CD14-positive monocyte (primary cell): ENCODE measurements around the gene METTL24. TPM values are rescaled to one million over a fixed set of nuclear protein-coding genes. Genes with fewer than 3 reads are reported as not detected.

ENCODE experiments used
- DNase-seq, 3 donors: peaks; one replicate each; pipeline ENCODE4 v3.0.0-alpha.2; 2011 to 2022
- H2AFZ ChIP-seq: 2 replicates; pipeline ENCODE4 v1.6.0; 2012; ENCODE audit warnings: mild to moderate bottlenecking, low read depth, low read length, inconsistent platforms; ENCODE audit not compliant: insufficient read depth, poor library complexity, severe bottlenecking
- H3K27ac ChIP-seq, 2 donors: 1 replicate in 1 of 2; 2 replicates in 1 of 2; pipeline ENCODE4 v1.5.1; 2012 to 2013; ENCODE audit warnings: low read length in 2 of 2, control low read depth in 1 of 2, inconsistent platforms in 1 of 2, low read depth in 1 of 2, mild to moderate bottlenecking in 1 of 2
- H3K27me3 ChIP-seq, 2 donors: one replicate each; pipeline versions ENCODE4 v1.6.0 to v1.6.1; 2011 to 2013; ENCODE audit warnings: low read length in 2 of 2; ENCODE audit not compliant: control insufficient read depth in 2 of 2, insufficient read depth in 2 of 2
- H3K36me3 ChIP-seq, 2 donors: replicated peaks in 1 of 2; 1 replicate in 1 of 2; 2 replicates in 1 of 2; pipeline versions ENCODE4 v1.5.1 to v1.6.1; 2012 to 2013; ENCODE audit warnings: low read length in 2 of 2, control low read depth in 1 of 2, inconsistent platforms in 1 of 2, mild to moderate bottlenecking in 1 of 2; ENCODE audit not compliant: insufficient read depth in 2 of 2, control insufficient read depth in 1 of 2
- H3K4me1 ChIP-seq, 2 donors: 1 replicate in 1 of 2; 2 replicates in 1 of 2; pipeline versions ENCODE4 v1.5.1 to v1.6.1; 2012 to 2013; ENCODE audit warnings: low read length in 2 of 2, control low read depth in 1 of 2, inconsistent platforms in 1 of 2, mild to moderate bottlenecking in 1 of 2, moderate library complexity in 1 of 2; ENCODE audit not compliant: insufficient read depth in 2 of 2, control insufficient read depth in 1 of 2
- H3K4me2 ChIP-seq: replicated peaks from 2 replicates; pipeline ENCODE3; 2012; ENCODE audit warnings: low read length, moderate library complexity, mild to moderate bottlenecking; ENCODE audit not compliant: poor library complexity, severe bottlenecking; ENCODE audit errors: extremely low read depth
- H3K4me3 ChIP-seq, 3 experiments: fragments of 200-600 bp in 1 of 3; sonication (generic) in 1 of 3; replicated peaks in 1 of 3; 1 replicate in 2 of 3; 2 replicates in 1 of 3; pipeline ENCODE4 v1.5.1; 2011 to 2013; ENCODE audit warnings: low read length in 3 of 3, mild to moderate bottlenecking in 3 of 3, control low read depth in 2 of 3, low read depth in 2 of 3, inconsistent platforms in 1 of 3, moderate library complexity in 1 of 3
- H3K79me2 ChIP-seq: 2 replicates; pipeline ENCODE4 v1.6.0; 2012; ENCODE audit warnings: mild to moderate bottlenecking, control low read depth, inconsistent platforms, low read length, moderate library complexity; ENCODE audit not compliant: insufficient read depth
- H3K9ac ChIP-seq: 2 replicates; pipeline ENCODE4 v1.6.0; 2017; ENCODE audit warnings: low read length, mild to moderate bottlenecking; ENCODE audit not compliant: insufficient read depth, poor library complexity, severe bottlenecking
- H3K9me3 ChIP-seq, 2 donors: replicated peaks in 1 of 2; 1 replicate in 1 of 2; 2 replicates in 1 of 2; pipeline versions ENCODE4 v1.5.1 to v1.6.1; 2012 to 2013; ENCODE audit warnings: low read length in 2 of 2, control low read depth in 1 of 2; ENCODE audit not compliant: control insufficient read depth in 1 of 2, insufficient read depth in 1 of 2
- H4K20me1 ChIP-seq: 2 replicates; pipeline ENCODE4 v1.6.0; 2012; ENCODE audit warnings: mild to moderate bottlenecking, low read length, control low read depth, moderate library complexity; ENCODE audit not compliant: insufficient read depth
- H3K27ac Mint-ChIP-seq, 7 donors: one replicate each; pipeline ENCODE4 v1.8.0; 2020; ENCODE audit warnings: mild to moderate bottlenecking in 7 of 7, mixed read lengths in 7 of 7, moderate library complexity in 6 of 7, inconsistent platforms in 2 of 7
- H3K27me3 Mint-ChIP-seq, 3 donors: one replicate each; pipeline ENCODE4 v1.8.0; 2021 to 2022; ENCODE audit warnings: low read depth in 3 of 3, mild to moderate bottlenecking in 3 of 3, mixed read lengths in 3 of 3, moderate library complexity in 3 of 3, inconsistent platforms in 1 of 3
- H3K36me3 Mint-ChIP-seq, 2 donors: one replicate each; pipeline ENCODE4 v1.8.0; 2020; ENCODE audit warnings: mixed read lengths in 2 of 2, inconsistent platforms in 1 of 2, mild to moderate bottlenecking in 1 of 2
- H3K4me1 Mint-ChIP-seq: one replicate; pipeline ENCODE4 v1.8.0; 2020; ENCODE audit warnings: mild to moderate bottlenecking, mixed read lengths
- H3K4me3 Mint-ChIP-seq, 2 donors: one replicate each; pipeline ENCODE4 v1.8.0; 2020; ENCODE audit warnings: mild to moderate bottlenecking in 2 of 2, mixed read lengths in 2 of 2, moderate library complexity in 1 of 2
- H3K9me3 Mint-ChIP-seq, 7 donors: one replicate each; pipeline ENCODE4 v1.8.0; 2020 to 2022; ENCODE audit warnings: mixed read lengths in 7 of 7, mild to moderate bottlenecking in 6 of 7, moderate library complexity in 6 of 7, inconsistent platforms in 2 of 7
- CTCF ChIP-seq: fragments of 200-600 bp; IDR thresholded peaks from one replicate; pipeline ENCODE4 v1.8.0; 2022; ENCODE audit warnings: antibody characterized with exemption, mild to moderate bottlenecking
- WGBS: methylation state at CpG from one replicate; pipeline ENCODE4 v1.1.5; 2013; ENCODE audit warnings: missing lambda C conversion rate; ENCODE audit not compliant: insufficient coverage; 5-methylcytosine and 5-hydroxymethylcytosine counted together
- intact Hi-C, 2 donors: fragments of 100-400 bp; cut with micrococcal nuclease; formaldehyde crosslinking; loops; one replicate each; pipeline versions ENCODE4 v1.15.0 to v1.15.1; 2023
- polyA plus RNA-seq, 3 donors: library from polyadenylated mRNA; depleted of rRNA in 1 of 3; unstranded in 2 of 3; stranded (reverse) in 1 of 3; fragments of 300-500 nt in 2 of 3; fragments of >200 nt in 1 of 3; fragmentation: Illumina TruSeq in 2 of 3; gene quantifications; 1 replicate in 2 of 3; 2 replicates in 1 of 3; pipeline ENCODE4 v1.2.3, GENCODE V29; 2012 to 2021

Gene METTL24
- polyA plus RNA-seq, 3 donors, result not detected

GRCh38 chr6:110352563-110353262 is 5.4 kb downstream of the METTL24 start:
- H3K4me3 Mint-ChIP-seq, result no peak overlapping the region
- H2AFZ ChIP-seq, result no peak overlapping the region
- peaks cover 0 to 3% of the 10 kb centered on the region in 2 donors for H3K36me3 Mint-ChIP-seq
- no peak overlapping the region for H3K9ac ChIP-seq
- H4K20me1 ChIP-seq, result no peaks in the 10 kb centered on the region
- H3K36me3 ChIP-seq, result no peaks in the 10 kb centered on the region
- H3K4me1 Mint-ChIP-seq, result peaks cover 12% of the 10 kb centered on the region
- intact Hi-C loops, result no loop called here
- no peak for DNase-seq
- no peak overlapping the region for H3K4me2 ChIP-seq
- peaks cover 17 to 22% (median 18%) of the 10 kb centered on the region in 3 donors for H3K27me3 Mint-ChIP-seq
- peaks cover 0 to 6% of the 10 kb centered on the region in 2 donors for H3K9me3 ChIP-seq
- H3K4me3 ChIP-seq, result no peak overlapping the region
- WGBS, result 91% methylated on average over 5 of the region's 7 CpGs
- H3K9me3 Mint-ChIP-seq, result peaks cover 0 to 6% (median 3%) of the 10 kb centered on the region in 7 donors
- peaks cover 14 to 21% of the 10 kb centered on the region in 2 donors for H3K27me3 ChIP-seq
- H3K27ac ChIP-seq, result no peak overlapping the region
- TF ChIP-seq CTCF, result no peak
- H3K4me1 ChIP-seq, result peaks cover 3 to 6% of the 10 kb centered on the region in 2 donors
- H3K27ac Mint-ChIP-seq, result no peak overlapping the region
- H3K79me2 ChIP-seq, result no peaks in the 10 kb centered on the region

GRCh38 chr6:110351986-110352385 is 6.2 kb downstream of the METTL24 start:
- no peaks in the 10 kb centered on the region for H3K4me1 ChIP-seq
- H3K4me2 ChIP-seq, result no peak overlapping the region
- no peak for TF ChIP-seq CTCF

More at GRCh38 chr6:110351986-110352385, 6.2 kb downstream of the METTL24 start:
- Histone ChIP-seq H3K36me3 (no peaks in the 10 kb centered on the region), H3K27ac (no peak overlapping the region), H3K79me2 (no peaks in the 10 kb centered on the region), H3K9ac (no peak overlapping the region), H3K9me3 (peaks cover 0 to 3% of the 10 kb centered on the region in 2 donors), H2AFZ (no peak overlapping the region), H3K4me3 (no peak overlapping the region), H4K20me1 (no peaks in the 10 kb centered on the region), H3K27me3 (peaks cover 11 to 14% of the 10 kb centered on the region in 2 donors)
- WGBS, result 100% methylated on average over 1 of the region's 4 CpGs
- intact Hi-C loops, result no loop called here
- Mint-ChIP-seq H3K27ac (no peak overlapping the region), H3K9me3 (peaks cover 0 to 3% (median 0%) of the 10 kb centered on the region in 7 donors), H3K4me1 (peaks cover 5% of the 10 kb centered on the region), H3K4me3 (no peak overlapping the region), H3K36me3 (peaks cover 0 to 3% of the 10 kb centered on the region in 2 donors), H3K27me3 (peaks cover 10 to 15% (median 12%) of the 10 kb centered on the region in 3 donors)
- no peak for DNase-seq
